Ishikawa (cell line): ENCODE measurements around the gene NLGN1.

Source experiments
- CEBPB ChIP-seq: IDR thresholded peaks from 2 replicates; pipeline ENCODE4 v1.6.1; 2012
- EGR1 ChIP-seq: IDR thresholded peaks from 2 replicates; pipeline ENCODE4 v1.6.1; 2012
- EP300 ChIP-seq: IDR thresholded peaks from 2 replicates; pipeline ENCODE4 v1.6.1; 2012; ENCODE audit warnings: borderline replicate concordance
- RAD21 ChIP-seq: IDR thresholded peaks from 2 replicates; pipeline ENCODE4 v1.6.1; 2012; ENCODE audit warnings: low read depth
- TCF12 ChIP-seq: IDR thresholded peaks from 2 replicates; pipeline ENCODE4 v1.6.1; 2012; ENCODE audit warnings: low read depth
- TEAD4 ChIP-seq: IDR thresholded peaks from 2 replicates; pipeline ENCODE4 v1.6.1; 2012
- YY1 ChIP-seq: IDR thresholded peaks from 2 replicates; pipeline ENCODE4 v1.6.1; 2012; ENCODE audit warnings: low read depth
- ZBTB7A ChIP-seq: IDR thresholded peaks from 2 replicates; pipeline ENCODE4 v1.6.1; 2012; ENCODE audit warnings: low read depth
- TF ChIP-seq, protein P1 (sequence below): IDR thresholded peaks from 2 replicates; pipeline ENCODE4 v1.6.1; 2012
- TF ChIP-seq, protein P2 (sequence below): IDR thresholded peaks from 2 replicates; pipeline ENCODE4 v1.6.1; 2012
- TF ChIP-seq, protein P3 (sequence below): IDR thresholded peaks from 2 replicates; pipeline ENCODE4 v1.6.1; 2012; ENCODE audit warnings: low read depth, mild to moderate bottlenecking

DNA sequence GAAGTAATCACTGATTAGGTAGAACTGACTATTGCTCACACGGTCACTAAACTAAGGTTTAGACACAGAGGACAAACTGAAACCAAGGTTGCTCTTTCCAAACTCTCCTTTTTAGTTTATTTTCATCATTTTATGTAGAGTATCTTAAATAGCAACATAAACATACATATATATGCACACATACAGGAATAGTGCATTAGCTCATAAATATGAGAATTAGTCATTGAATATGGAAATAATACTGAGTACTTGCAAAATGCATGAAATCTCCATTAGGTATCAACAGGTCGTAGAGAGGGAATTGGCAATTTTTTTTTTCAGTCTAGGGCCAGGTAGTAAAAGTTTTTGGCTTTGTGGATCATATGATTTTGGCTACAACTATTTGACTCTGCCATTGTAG lies 557.1 kb downstream of the NLGN1 start:
- TF ChIP-seq EP300, result no peak
- no peak for TF ChIP-seq RAD21
- TF ChIP-seq, protein P1, sequence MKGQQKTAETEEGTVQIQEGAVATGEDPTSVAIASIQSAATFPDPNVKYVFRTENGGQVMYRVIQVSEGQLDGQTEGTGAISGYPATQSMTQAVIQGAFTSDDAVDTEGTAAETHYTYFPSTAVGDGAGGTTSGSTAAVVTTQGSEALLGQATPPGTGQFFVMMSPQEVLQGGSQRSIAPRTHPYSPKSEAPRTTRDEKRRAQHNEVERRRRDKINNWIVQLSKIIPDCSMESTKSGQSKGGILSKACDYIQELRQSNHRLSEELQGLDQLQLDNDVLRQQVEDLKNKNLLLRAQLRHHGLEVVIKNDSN, result no peak
- TF ChIP-seq CEBPB, result no peak
- TF ChIP-seq TEAD4, result no peak
- TF ChIP-seq TCF12, result no peak
- TF ChIP-seq EGR1, result no peak
- no peak for TF ChIP-seq ZBTB7A
- TF ChIP-seq, protein P2, sequence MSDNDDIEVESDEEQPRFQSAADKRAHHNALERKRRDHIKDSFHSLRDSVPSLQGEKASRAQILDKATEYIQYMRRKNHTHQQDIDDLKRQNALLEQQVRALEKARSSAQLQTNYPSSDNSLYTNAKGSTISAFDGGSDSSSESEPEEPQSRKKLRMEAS, result no peak
- no peak for TF ChIP-seq YY1
- TF ChIP-seq, protein P3, sequence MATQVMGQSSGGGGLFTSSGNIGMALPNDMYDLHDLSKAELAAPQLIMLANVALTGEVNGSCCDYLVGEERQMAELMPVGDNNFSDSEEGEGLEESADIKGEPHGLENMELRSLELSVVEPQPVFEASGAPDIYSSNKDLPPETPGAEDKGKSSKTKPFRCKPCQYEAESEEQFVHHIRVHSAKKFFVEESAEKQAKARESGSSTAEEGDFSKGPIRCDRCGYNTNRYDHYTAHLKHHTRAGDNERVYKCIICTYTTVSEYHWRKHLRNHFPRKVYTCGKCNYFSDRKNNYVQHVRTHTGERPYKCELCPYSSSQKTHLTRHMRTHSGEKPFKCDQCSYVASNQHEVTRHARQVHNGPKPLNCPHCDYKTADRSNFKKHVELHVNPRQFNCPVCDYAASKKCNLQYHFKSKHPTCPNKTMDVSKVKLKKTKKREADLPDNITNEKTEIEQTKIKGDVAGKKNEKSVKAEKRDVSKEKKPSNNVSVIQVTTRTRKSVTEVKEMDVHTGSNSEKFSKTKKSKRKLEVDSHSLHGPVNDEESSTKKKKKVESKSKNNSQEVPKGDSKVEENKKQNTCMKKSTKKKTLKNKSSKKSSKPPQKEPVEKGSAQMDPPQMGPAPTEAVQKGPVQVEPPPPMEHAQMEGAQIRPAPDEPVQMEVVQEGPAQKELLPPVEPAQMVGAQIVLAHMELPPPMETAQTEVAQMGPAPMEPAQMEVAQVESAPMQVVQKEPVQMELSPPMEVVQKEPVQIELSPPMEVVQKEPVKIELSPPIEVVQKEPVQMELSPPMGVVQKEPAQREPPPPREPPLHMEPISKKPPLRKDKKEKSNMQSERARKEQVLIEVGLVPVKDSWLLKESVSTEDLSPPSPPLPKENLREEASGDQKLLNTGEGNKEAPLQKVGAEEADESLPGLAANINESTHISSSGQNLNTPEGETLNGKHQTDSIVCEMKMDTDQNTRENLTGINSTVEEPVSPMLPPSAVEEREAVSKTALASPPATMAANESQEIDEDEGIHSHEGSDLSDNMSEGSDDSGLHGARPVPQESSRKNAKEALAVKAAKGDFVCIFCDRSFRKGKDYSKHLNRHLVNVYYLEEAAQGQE, result no peak
